Glomerular endothelial cell (primary cell): ENCODE data around the gene SEC22B. TPM values are rescaled to one million over a fixed set of nuclear protein-coding genes. Genes with fewer than 3 reads are reported as not detected.
"Not testable (repeated sequence)": the region's sequence is repeated elsewhere in the genome, so short reads cannot be mapped to it uniquely, and the experiment has no call there.

Experiments
- DNase-seq: peaks from one replicate; pipeline ENCODE4 v3.0.0-alpha.2; 2011; ENCODE audit warnings: low read depth, low spot score; ENCODE audit errors: extremely low read depth
- total RNA-seq: library from RNA; depleted of rRNA; stranded (reverse); fragments of >200 nt; gene quantifications from 2 replicates; pipeline ENCODE4 v1.2.3, GENCODE V29; 2015

The SEC22B gene
- total RNA-seq, 1 donor from 2014 or later: 23.6 TPM

- DNase-seq: not testable (repeated sequence)
Observed at GRCh38 chr1:120120525-120120924, 55.8 kb downstream of the SEC22B start.

- DNase-seq: not testable (repeated sequence)
Observed at GRCh38 chr1:120117371-120118177, 58.7 kb downstream of the SEC22B start.

DNA sequence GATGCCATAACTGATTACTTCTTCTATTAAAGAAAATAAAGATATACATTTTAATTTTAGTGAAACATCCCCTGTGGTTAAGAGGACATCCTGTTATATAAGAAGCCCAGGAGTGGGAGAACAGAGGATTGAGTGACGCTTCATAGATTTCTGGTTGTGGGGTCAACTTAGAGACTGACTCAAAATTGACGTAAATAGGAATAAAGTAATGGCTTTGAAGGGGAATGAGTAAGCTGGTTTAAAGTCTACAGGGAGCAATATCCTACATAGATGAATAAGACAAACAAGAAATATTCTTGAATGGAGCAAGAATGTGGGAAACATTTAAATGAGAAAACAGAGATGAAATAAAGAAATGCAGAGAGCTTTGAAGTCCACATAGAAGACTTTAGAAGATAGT, 60.2 kb downstream of the SEC22B start:
- DNase-seq: not testable (repeated sequence)

GRCh38 chr1:120113134-120113533, 63.2 kb downstream of the SEC22B start:
- DNase-seq: not testable (repeated sequence)

DNA sequence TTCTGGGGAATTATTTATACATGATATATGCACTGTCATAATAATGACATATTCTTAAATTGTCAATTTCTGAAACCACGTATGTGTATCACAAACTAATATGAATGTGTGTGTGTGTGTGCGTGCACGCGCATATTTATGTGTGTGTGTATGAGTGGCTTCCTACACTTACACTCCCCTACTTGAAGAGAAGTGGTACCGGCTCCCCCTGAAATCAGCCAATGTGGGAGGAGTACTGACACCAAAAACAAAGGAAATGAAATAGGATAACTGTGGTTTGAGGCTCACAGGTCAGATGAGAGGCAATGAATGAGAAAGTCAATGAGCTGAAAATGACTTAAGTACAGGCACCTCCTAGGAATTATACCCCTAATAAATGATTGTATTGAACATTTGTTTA, 64.1 kb downstream of the SEC22B start:
- not testable (repeated sequence) for DNase-seq

- not testable (repeated sequence) for DNase-seq
Observed at GRCh38 chr1:120111771-120112170, 64.5 kb downstream of the SEC22B start.

DNA sequence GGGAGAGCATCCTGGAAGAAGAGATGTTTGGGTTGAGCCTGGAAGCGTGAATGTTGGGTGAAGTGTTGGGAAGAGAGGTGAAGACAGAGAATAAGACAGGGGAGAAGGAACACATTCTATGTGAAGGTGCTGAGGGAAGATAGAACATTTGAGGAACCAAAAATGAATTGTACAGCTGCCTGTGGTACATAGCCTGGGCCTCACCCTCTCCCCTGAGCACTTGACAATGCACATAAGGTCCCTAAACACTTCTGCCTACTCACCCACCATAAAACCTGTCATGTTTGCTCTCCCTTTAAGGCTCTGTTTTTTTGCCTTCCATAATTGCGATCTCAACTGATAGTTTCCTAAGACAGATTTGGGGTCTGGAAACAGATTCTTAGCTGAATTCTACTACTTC, 65.3 kb downstream of the SEC22B start:
- DNase-seq: not testable (repeated sequence)

DNA sequence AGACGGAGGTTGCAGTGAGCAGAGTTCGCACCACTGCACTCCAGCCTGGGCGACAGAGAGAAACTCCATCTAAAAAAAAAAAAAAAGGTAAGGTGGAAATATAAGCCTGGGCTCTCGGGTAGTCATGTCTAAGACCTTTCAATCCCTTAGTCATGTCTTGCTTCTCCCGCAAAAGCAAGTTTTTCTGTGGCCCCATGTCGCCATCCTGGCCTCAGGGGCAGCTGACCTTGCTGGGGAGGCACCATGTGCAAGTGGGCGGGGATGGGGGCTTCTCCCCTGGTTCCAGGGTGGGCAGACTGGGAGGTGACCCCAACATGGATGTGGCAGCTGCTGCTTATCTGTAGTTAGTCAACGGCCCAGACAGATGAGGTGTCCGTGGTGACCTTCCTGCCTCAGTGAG, 66.7 kb downstream of the SEC22B start:
- DNase-seq: not testable (repeated sequence)

GRCh38 chr1:120109180-120109579, 67.1 kb downstream of the SEC22B start:
- DNase-seq: not testable (repeated sequence)

- not testable (repeated sequence) for DNase-seq
Observed at GRCh38 chr1:120105288-120105687, 71.0 kb downstream of the SEC22B start.

GRCh38 chr1:120103768-120104167, 72.6 kb downstream of the SEC22B start:
- DNase-seq: not testable (repeated sequence)

DNA sequence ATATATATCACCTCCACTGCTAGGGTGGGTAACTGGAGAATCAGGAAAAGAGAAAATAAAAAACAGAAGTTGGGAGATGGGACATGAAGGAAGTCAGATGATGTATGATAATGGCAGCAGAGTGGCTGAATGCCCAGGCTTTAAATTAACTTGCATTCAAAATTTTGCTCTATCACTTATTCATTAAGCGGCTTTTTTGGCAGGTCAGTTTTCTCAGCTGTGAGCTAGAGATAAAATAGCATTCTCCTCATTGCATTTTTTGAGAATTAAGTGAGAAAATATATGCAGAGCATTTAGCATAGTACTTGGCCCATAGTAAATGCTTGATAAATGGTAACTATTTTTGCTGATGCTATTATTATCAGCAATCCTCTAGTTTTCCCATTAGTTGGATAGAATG, 74.7 kb downstream of the SEC22B start:
- not testable (repeated sequence) for DNase-seq

Other genes starting within 250 kb of the SEC22B start
- gene NOTCH2, start 106.9 kb downstream of the SEC22B start, total RNA-seq: 27.6 and 48.8 TPM in 2 replicates
- gene NBPF8, start 238.5 kb upstream of the SEC22B start, total RNA-seq: 5.2 and 11.1 TPM in 2 replicates